ENCODE data around the gene SYK.

SYK gene

DNA sequence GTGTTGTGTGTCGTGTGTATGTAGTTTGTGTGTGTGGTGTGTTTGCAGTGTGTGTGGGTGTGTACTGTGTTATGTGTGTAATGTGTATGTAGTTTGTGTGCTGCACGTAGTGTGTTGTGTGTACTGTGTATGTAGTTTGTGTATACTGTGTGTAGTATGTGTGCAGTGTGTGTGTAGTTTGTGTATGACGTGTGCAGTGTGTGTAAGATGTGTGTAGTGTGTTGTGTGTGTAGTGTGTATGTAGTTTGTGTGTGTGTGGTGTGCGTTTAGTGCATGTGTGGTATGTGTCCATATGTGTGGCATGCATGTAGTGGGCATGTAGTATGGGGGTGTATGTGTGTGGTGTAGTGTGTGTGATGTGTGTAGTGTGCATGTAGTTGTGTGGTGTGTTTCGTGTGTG, 39.6 kb downstream of the SYK start:
- H3K27ac ChIP-seq = no peak overlapping the region
- no peak for TF ChIP-seq ZFX (IDR thresholded peaks at IDR 0.05; ENCODE audit: borderline replicate concordance)
- no peak for TF ChIP-seq CTCF (IDR thresholded peaks at IDR 0.05)

- H3K27ac ChIP-seq = no peak overlapping the region
- TF ChIP-seq CTCF (IDR thresholded peaks at IDR 0.05) (no peak), ZFX (IDR thresholded peaks at IDR 0.05; ENCODE audit: borderline replicate concordance) (no peak)
Observed at GRCh38 chr9:90841615-90842014, 40.0 kb downstream of the SYK start.

- no peak overlapping the region for H3K27ac ChIP-seq
- no peak for TF ChIP-seq CTCF (IDR thresholded peaks at IDR 0.05)
- no peak for TF ChIP-seq ZFX (IDR thresholded peaks at IDR 0.05; ENCODE audit: borderline replicate concordance)
Observed at GRCh38 chr9:90842176-90842777, 40.7 kb downstream of the SYK start.

GRCh38 chr9:90842996-90843395, 41.4 kb downstream of the SYK start:
- TF ChIP-seq CTCF (IDR thresholded peaks at IDR 0.05) (no peak), ZFX (IDR thresholded peaks at IDR 0.05; ENCODE audit: borderline replicate concordance) (no peak)
- H3K27ac ChIP-seq = no peak overlapping the region

GRCh38 chr9:90843525-90843924, 41.9 kb downstream of the SYK start:
- no peak for TF ChIP-seq CTCF (IDR thresholded peaks at IDR 0.05)
- TF ChIP-seq ZFX (IDR thresholded peaks at IDR 0.05; ENCODE audit: borderline replicate concordance) = no peak
- H3K27ac ChIP-seq = no peak overlapping the region

- no peak overlapping the region for H3K27ac ChIP-seq
Observed at GRCh38 chr9:90844326-90844725, 42.7 kb downstream of the SYK start.

More at GRCh38 chr9:90844326-90844725, 42.7 kb downstream of the SYK start:
- TF ChIP-seq ZFX (IDR thresholded peaks at IDR 0.05; ENCODE audit: borderline replicate concordance) (no peak), CTCF (IDR thresholded peaks at IDR 0.05) (no peak)
